Measurements from ENCODE around the gene ZNF804B. TPM values are rescaled to one million over a fixed set of nuclear protein-coding genes. Genes with fewer than 3 reads are reported as not detected.

Gene ZNF804B
- total and polyA plus RNA-seq, 2 of the 4 experiments (the other 2 are of a cell fraction): not detected

DNA sequence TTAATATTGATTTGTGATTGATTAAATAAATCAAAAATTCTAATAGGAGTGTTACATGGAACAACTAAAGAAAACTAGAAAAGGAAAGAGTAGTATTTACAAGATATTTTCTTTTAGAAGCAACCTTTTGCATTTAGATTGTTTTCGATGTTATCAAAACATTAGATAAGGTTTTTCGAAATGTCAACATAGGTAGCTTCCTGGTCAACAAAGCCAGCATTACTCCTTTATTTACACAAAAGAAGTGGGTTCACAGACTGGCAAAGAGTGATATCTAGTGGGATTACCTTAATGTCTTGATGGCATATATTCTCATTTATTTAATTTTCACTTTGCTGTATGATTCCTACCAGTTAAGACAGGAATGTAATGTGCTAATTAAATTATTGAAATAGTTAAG is 153.4 kb downstream of the ZNF804B start:
- no peak overlapping the region for H2BK15ac ChIP-seq (ENCODE audit: low read depth, low read length)
- H3K4ac ChIP-seq (ENCODE audit: low read depth, low read length): no peak overlapping the region
- intact Hi-C loops (cut with micrococcal nuclease) (no loop called here), dilution Hi-C loops (cut with HindIII; ENCODE audit: low sequenced_read_pairs, unreplicated experiment) (no loop called here), in situ Hi-C loops (cut with MboI; ENCODE audit: low sequenced_read_pairs) (no loop called here)
- H3K4me1 ChIP-seq (ENCODE audit: control insufficient read depth, insufficient read depth, low read length): no peaks in the 10 kb centered on the region
- no peaks in the 10 kb centered on the region for H3K9me3 ChIP-seq (ENCODE audit: control insufficient read depth, insufficient read depth, low read length)
- H3K27ac ChIP-seq (ENCODE audit: insufficient read depth, low read length): no peak overlapping the region
- no peak overlapping the region for H4K5ac ChIP-seq (ENCODE audit: low read depth, low read length)
- no peaks in the 10 kb centered on the region for H4K20me1 ChIP-seq (ENCODE audit: insufficient read depth, low read length)
- no CpG with 5 or more reads among the region's 2 CpGs for WGBS, 2 experiments (ENCODE audit: extremely low coverage in 2 of 2, insufficient read length in 1 of 2)
- no peak overlapping the region for H3K56ac ChIP-seq (ENCODE audit: extremely low read depth, insufficient read depth, low read length)
- H2BK120ac ChIP-seq (ENCODE audit: low read depth, low read length): no peak overlapping the region
- no peak overlapping the region for H2BK5ac ChIP-seq (ENCODE audit: low read depth, low read length, poor library complexity, severe bottlenecking)
- H3K79me1 ChIP-seq (ENCODE audit: low read depth in 1 of 2, low read length in 2 of 2): no peaks in the 10 kb centered on the region
- ChIA-PET POLR2A (ENCODE audit: unreplicated experiment) (no interaction called here), CTCF (no interaction called here)
- no peak overlapping the region for H2BK20ac ChIP-seq (ENCODE audit: low read depth, low read length)
- no TSS peak for BruUV-seq (replicated peaks)
- no peak overlapping the region for H2AK5ac ChIP-seq (ENCODE audit: low read depth, low read length)
- TF ChIP-seq BHLHE40 (IDR thresholded peaks at IDR 0.05; ENCODE audit: low read depth, low read length) (no peak), RFX5 (IDR thresholded peaks at IDR 0.05; ENCODE audit: low read depth, low read length) (no peak), MAZ (IDR thresholded peaks at IDR 0.05; ENCODE audit: borderline replicate concordance, low read depth, low read length) (no peak), POLR2A (IDR thresholded peaks at IDR 0.05; ENCODE audit: low read depth, low read length) (no peak), RCOR1 (IDR thresholded peaks at IDR 0.05; ENCODE audit: insufficient replicate concordance, low read length) (no peak), CEBPB (IDR thresholded peaks at IDR 0.05; ENCODE audit: low read depth, low read length) (no peak)
- no peak overlapping the region for H4K91ac ChIP-seq (ENCODE audit: insufficient read depth, low read depth, low read length)
- H3K18ac ChIP-seq (ENCODE audit: low read depth, low read length): no peak overlapping the region
- no peaks in the 10 kb centered on the region for H3K27me3 ChIP-seq (ENCODE audit: control insufficient read depth, insufficient read depth, low read length)
- H2AK9ac ChIP-seq (replicated peaks; ENCODE audit: low read depth, low read length, poor library complexity): no peak overlapping the region
- no peaks in the 10 kb centered on the region for H3K9me1 ChIP-seq (ENCODE audit: insufficient read depth, low read length)
- H3K4me2 ChIP-seq (ENCODE audit: low read depth, low read length): no peak overlapping the region
- no peak overlapping the region for H3K14ac ChIP-seq (replicated peaks; ENCODE audit: low read depth, low read length)
- H3K23ac ChIP-seq (ENCODE audit: low read depth, low read length): no peak overlapping the region
- H2AFZ ChIP-seq (replicated peaks; ENCODE audit: low read length, poor library complexity): no peak overlapping the region
- no peak overlapping the region for H4K8ac ChIP-seq (ENCODE audit: low read depth in 2 of 2, low read length in 2 of 2)
- ATAC-seq (ENCODE audit: low read depth) (no peak), DNase-seq (no peak)
- no peak overlapping the region for H3K9ac ChIP-seq (ENCODE audit: low read depth, low read length)
- no peak overlapping the region for H3K4me3 ChIP-seq (ENCODE audit: insufficient read depth, low read depth, low read length)
- no peaks in the 10 kb centered on the region for H3K36me3 ChIP-seq (ENCODE audit: control insufficient read depth, insufficient read depth, low read length)
